Tibial nerve (tissue), 4 donors: ENCODE data around the gene MCEMP1. TPM values are rescaled to one million over a fixed set of nuclear protein-coding genes. Genes with fewer than 3 reads are reported as not detected.

Experiments used
- DNase-seq, 2 donors: peaks; one replicate each; pipeline ENCODE4 v3.0.0-alpha.2; 2019; ENCODE audit warnings: low spot score in 2 of 2
- H3K27ac ChIP-seq, 4 donors: fragments of 200-600 bp; sonication (generic) in 3 of 4; one replicate each; pipeline ENCODE4 v1.5.1; 2017 to 2019; ENCODE audit warnings: mild to moderate bottlenecking in 1 of 4
- H3K27me3 ChIP-seq, 2 donors: fragments of 200-600 bp; sonication (generic) in 1 of 2; one replicate each; pipeline versions ENCODE4 v1.5.1 to v1.6.0; 2017 to 2019
- H3K36me3 ChIP-seq, 3 donors: fragments of 200-600 bp; sonication (generic); one replicate each; pipeline ENCODE4 v1.5.1; 2018 to 2019
- H3K4me1 ChIP-seq, 4 donors: fragments of 200-600 bp; sonication (generic) in 3 of 4; one replicate each; pipeline ENCODE4 v1.5.1; 2017 to 2019
- H3K4me3 ChIP-seq, 4 donors: fragments of 200-600 bp; sonication (generic) in 3 of 4; one replicate each; pipeline ENCODE4 v1.5.1; 2017 to 2019; ENCODE audit warnings: mild to moderate bottlenecking in 1 of 4, moderate library complexity in 1 of 4
- H3K9me3 ChIP-seq, 4 donors: fragments of 200-600 bp; sonication (generic) in 3 of 4; one replicate each; pipeline ENCODE4 v1.5.1; 2017 to 2019
- EP300 ChIP-seq, 2 donors: sonication (generic); formaldehyde crosslinking; IDR thresholded peaks; one replicate each; pipeline ENCODE4 v1.6.1; 2017; ENCODE audit warnings: antibody characterized with exemption in 2 of 2, mild to moderate bottlenecking in 1 of 2
- POLR2A ChIP-seq, 2 donors: fragments of 450-650 bp; IDR thresholded peaks; one replicate each; pipeline ENCODE4 v1.6.1; 2017; ENCODE audit warnings: antibody characterized with exemption in 2 of 2, mild to moderate bottlenecking in 2 of 2, moderate library complexity in 2 of 2
- WGBS, 2 donors: methylation state at CpG; one replicate each; pipeline ENCODE4 v1.1.5; 2018; 5-methylcytosine and 5-hydroxymethylcytosine counted together
- total RNA-seq, 4 donors: library from RNA; depleted of rRNA; stranded (reverse); fragments of >200 nt; gene quantifications; one replicate each; pipeline ENCODE4 v1.1.0, GENCODE V29; 2016
- TF ChIP-seq, protein P1 (sequence below), 5 experiments: fragments of 200-600 bp in 3 of 5; fragments of 450-650 bp in 2 of 5; sonication (generic) in 3 of 5; IDR thresholded peaks; one replicate each; pipeline ENCODE4 v1.5.1; 2016 to 2019; ENCODE audit warnings: antibody characterized with exemption in 5 of 5, mild to moderate bottlenecking in 3 of 5, moderate library complexity in 2 of 5

Gene MCEMP1
- total RNA-seq, 4 donors from 2014 or later, result 1.5 TPM; not detected in 3

DNA sequence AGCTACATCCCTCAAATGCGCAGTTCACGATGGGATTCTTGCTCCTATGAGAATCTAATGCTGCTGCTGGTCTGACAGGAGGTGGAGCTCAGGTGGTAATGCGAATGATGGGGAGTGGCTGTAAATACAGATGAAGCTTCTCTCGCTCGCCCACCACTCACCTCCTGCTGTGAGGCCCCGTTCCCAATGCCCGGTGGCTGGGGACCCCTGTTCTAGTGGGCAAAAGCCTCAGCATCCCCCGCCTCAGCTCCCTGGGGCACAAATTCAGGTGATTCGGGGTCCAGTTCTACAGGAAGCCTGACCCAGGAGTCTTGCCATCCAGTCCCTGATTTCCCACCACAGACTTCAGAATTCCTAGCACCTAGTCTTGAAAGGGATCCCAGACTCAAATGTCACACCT lies 4.4 kb upstream of the MCEMP1 start:
- H3K36me3 ChIP-seq, result no peaks in the 10 kb centered on the region
- no peak overlapping the region for H3K4me3 ChIP-seq
- DNase-seq, result no peak
- peaks cover 0 to 53% of the 10 kb centered on the region in 2 donors for H3K27me3 ChIP-seq
- peaks cover 0 to 11% (median 0%) of the 10 kb centered on the region in 4 donors for H3K4me1 ChIP-seq
- no peaks in the 10 kb centered on the region for H3K9me3 ChIP-seq
- TF ChIP-seq, protein P1, sequence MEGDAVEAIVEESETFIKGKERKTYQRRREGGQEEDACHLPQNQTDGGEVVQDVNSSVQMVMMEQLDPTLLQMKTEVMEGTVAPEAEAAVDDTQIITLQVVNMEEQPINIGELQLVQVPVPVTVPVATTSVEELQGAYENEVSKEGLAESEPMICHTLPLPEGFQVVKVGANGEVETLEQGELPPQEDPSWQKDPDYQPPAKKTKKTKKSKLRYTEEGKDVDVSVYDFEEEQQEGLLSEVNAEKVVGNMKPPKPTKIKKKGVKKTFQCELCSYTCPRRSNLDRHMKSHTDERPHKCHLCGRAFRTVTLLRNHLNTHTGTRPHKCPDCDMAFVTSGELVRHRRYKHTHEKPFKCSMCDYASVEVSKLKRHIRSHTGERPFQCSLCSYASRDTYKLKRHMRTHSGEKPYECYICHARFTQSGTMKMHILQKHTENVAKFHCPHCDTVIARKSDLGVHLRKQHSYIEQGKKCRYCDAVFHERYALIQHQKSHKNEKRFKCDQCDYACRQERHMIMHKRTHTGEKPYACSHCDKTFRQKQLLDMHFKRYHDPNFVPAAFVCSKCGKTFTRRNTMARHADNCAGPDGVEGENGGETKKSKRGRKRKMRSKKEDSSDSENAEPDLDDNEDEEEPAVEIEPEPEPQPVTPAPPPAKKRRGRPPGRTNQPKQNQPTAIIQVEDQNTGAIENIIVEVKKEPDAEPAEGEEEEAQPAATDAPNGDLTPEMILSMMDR (IDR thresholded peaks at IDR 0.05), result no peak
- TF ChIP-seq POLR2A (IDR thresholded peaks at IDR 0.05), result no peak
- TF ChIP-seq EP300 (IDR thresholded peaks at IDR 0.05), result no peak
- 45 to 57% methylated on average over 9 of the region's 9 CpGs for WGBS, 2 donors
- H3K27ac ChIP-seq, result no peak overlapping the region

- H3K36me3 ChIP-seq, result no peaks in the 10 kb centered on the region
- H3K4me3 ChIP-seq, result no peak overlapping the region
- H3K27me3 ChIP-seq, result peaks cover 0 to 57% of the 10 kb centered on the region in 2 donors
- TF ChIP-seq, protein P1 (IDR thresholded peaks at IDR 0.05), result no peak
- no peak for TF ChIP-seq POLR2A (IDR thresholded peaks at IDR 0.05)
- no peak for TF ChIP-seq EP300 (IDR thresholded peaks at IDR 0.05)
- 56 to 57% methylated on average over 21 of the region's 21 CpGs for WGBS, 2 donors
- peak in 1 of 2 donors; percentile 50 for DNase-seq
- H3K9me3 ChIP-seq, result no peaks in the 10 kb centered on the region
- peaks cover 0 to 11% (median 0%) of the 10 kb centered on the region in 4 donors for H3K4me1 ChIP-seq
- H3K27ac ChIP-seq, result no peak overlapping the region
Measured at GRCh38 chr19:7674010-7675005, 2.6 kb upstream of the MCEMP1 start.

DNA sequence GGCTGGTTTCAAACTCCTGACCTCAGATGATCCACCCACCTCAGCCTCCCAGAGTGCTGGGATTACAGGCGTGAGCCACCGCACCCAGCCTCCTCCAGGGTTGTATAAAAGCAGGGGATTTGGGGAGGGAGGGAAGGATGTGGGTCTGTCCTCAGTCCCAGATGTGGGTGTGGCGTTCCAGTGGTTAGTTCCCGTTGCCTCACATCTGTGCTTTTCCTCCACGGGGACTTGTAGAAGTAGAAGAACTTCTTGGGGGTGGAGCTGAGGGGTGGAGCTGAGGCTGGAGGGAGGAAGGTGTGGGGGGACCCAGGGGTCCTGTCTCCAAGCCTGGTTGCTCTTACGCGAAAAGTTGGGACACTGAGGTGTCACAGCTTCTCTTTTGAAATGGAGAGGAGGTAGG lies 514 bp upstream of the MCEMP1 start:
- H3K4me3 ChIP-seq, result no peak overlapping the region
- peaks cover 0 to 12% (median 6%) of the 10 kb centered on the region in 4 donors for H3K4me1 ChIP-seq

DNA sequence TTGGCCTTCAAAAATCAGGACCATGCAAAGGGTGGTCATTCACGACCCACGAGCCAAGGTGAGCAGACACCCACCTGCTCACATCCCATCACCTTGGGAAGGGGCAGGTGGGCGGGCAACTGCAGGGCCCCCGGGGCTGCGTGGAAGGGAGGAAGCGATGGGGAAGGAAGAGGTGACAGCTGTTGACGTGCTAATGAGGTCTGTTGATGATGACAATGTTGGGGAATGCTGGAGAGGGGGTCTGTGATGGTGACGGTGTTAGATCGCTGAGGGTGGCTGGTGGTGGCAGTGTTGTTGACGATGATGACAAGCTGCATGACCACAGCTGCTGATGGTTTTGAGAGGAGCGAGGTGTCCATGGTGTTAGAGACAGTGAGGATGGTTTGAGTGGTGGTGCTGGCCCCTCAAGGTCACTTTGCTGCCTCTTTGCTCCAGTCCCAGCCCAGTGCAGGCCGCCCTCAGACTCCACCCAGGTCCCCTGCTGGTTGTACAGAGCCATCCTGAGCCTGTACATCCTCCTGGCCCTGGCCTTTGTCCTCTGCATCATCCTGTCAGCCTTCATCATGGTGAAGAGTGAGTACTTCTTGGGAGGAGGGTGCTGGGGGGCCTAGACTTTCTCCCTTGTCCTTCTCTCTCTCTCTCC lies 900 bp downstream of the MCEMP1 start:
- WGBS, 2 donors, result 53 to 58% methylated on average over 12 of the region's 12 CpGs
- H3K4me1 ChIP-seq, result peaks cover 0 to 24% (median 10%) of the 10 kb centered on the region in 4 donors
- DNase-seq, result no peak
- H3K9me3 ChIP-seq, result no peaks in the 10 kb centered on the region
- no peak overlapping the region for H3K27ac ChIP-seq
- H3K36me3 ChIP-seq, result peaks cover 0 to 8% (median 0%) of the 10 kb centered on the region in 3 donors
- no peak overlapping the region for H3K4me3 ChIP-seq
- TF ChIP-seq, protein P1 (IDR thresholded peaks at IDR 0.05), result no peak
- TF ChIP-seq EP300 (IDR thresholded peaks at IDR 0.05), result no peak
- no peak for TF ChIP-seq POLR2A (IDR thresholded peaks at IDR 0.05)
- peaks cover 0 to 35% of the 10 kb centered on the region in 2 donors for H3K27me3 ChIP-seq

More for the DNA sequence above, 514 bp upstream of the MCEMP1 start:
- TF ChIP-seq, protein P1 (IDR thresholded peaks at IDR 0.05), result no peak
- TF ChIP-seq EP300 (IDR thresholded peaks at IDR 0.05), result no peak
- TF ChIP-seq POLR2A (IDR thresholded peaks at IDR 0.05), result no peak
- H3K36me3 ChIP-seq, result no peaks in the 10 kb centered on the region
- H3K27ac ChIP-seq, result no peak overlapping the region
- 32 to 40% methylated on average over 7 of the region's 7 CpGs for WGBS, 2 donors
- H3K9me3 ChIP-seq, result no peaks in the 10 kb centered on the region
- H3K27me3 ChIP-seq, result peaks cover 0 to 48% of the 10 kb centered on the region in 2 donors
- no peak for DNase-seq
